SK-N-SH (cell line): ENCODE data around the gene FRRS1. TPM values are rescaled to one million over a fixed set of nuclear protein-coding genes. Genes with fewer than 3 reads are reported as not detected.

ENCODE experiments used
- CTCF ChIA-PET: fragments of 300-600, 350-600 bp; formaldehyde crosslinking; extraction: SDS; loops from one replicate; lab custom pipeline; 2021; lab: Yijun Ruan, JAX
- POLR2A ChIA-PET: fragments of 350-600 bp; sonication (Branson Sonifier 250); formaldehyde crosslinking; extraction: SDS; loops from one replicate; lab custom pipeline; 2020; ENCODE audit warnings: antibody characterized with exemption, inconsistent platforms; lab: Yijun Ruan, JAX
- DNase-seq: peaks from one replicate; pipeline ENCODE4 v3.0.0; 2012
- H2AFZ ChIP-seq: fragments of 200-600 bp; sonication (generic); 2 replicates; pipeline ENCODE4 v1.8.1; 2016; ENCODE audit warnings: antibody characterized with exemption, mild to moderate bottlenecking, low read depth
- H3F3A ChIP-seq: fragments of 200-600 bp; sonication (generic); replicated peaks from 2 replicates; pipeline ENCODE3; 2016; ENCODE audit warnings: antibody characterized with exemption, mild to moderate bottlenecking; ENCODE audit not compliant: insufficient read depth
- H3K27ac ChIP-seq, 2 experiments: fragments of 200-500 bp in 1 of 2; fragments of 200-600 bp in 1 of 2; sonication (Bioruptor generic) in 1 of 2; sonication (generic), shearing (Covaris generic) in 1 of 2; 2 replicates each; pipeline versions ENCODE4 v1.5.1 to v1.6.1; 2014 to 2016; ENCODE audit warnings: low read depth in 2 of 2, inconsistent platforms in 1 of 2, low read length in 1 of 2, mild to moderate bottlenecking in 1 of 2, mixed read lengths in 1 of 2
- H3K27me3 ChIP-seq: fragments of 200-600 bp; sonication (generic), shearing (Covaris generic); 2 replicates; pipeline ENCODE4 v1.6.1; 2016; ENCODE audit warnings: mixed run types; ENCODE audit not compliant: insufficient read depth
- H3K36me3 ChIP-seq, 2 experiments: fragments of 200-500 bp in 1 of 2; fragments of 200-600 bp in 1 of 2; sonication (Bioruptor generic) in 1 of 2; sonication (generic) in 1 of 2; replicated peaks in 1 of 2; 2 replicates each; pipeline versions ENCODE3 to v1.5.1; 2014 to 2016; ENCODE audit warnings: low read length in 1 of 2, mild to moderate bottlenecking in 1 of 2; ENCODE audit not compliant: insufficient read depth in 2 of 2, control insufficient read depth in 1 of 2
- H3K4me1 ChIP-seq, 2 experiments: fragments of 200-500 bp in 1 of 2; fragments of 200-600 bp in 1 of 2; sonication (Bioruptor generic) in 1 of 2; sonication (generic), shearing (Covaris generic) in 1 of 2; 2 replicates each; pipeline versions ENCODE4 v1.5.1 to v1.6.1; 2014 to 2016; ENCODE audit warnings: low read depth in 1 of 2, low read length in 1 of 2, mixed run types in 1 of 2; ENCODE audit not compliant: insufficient read depth in 2 of 2, control insufficient read depth in 1 of 2
- H3K4me2 ChIP-seq: fragments of 200-600 bp; sonication (generic), shearing (Covaris generic); 2 replicates; pipeline ENCODE4 v1.6.1; 2017; ENCODE audit warnings: mixed run types
- H3K4me3 ChIP-seq, 2 experiments: fragments of 200-500 bp in 1 of 2; fragments of 200-600 bp in 1 of 2; sonication (Bioruptor generic) in 1 of 2; sonication (generic), shearing (Covaris generic) in 1 of 2; 2 replicates each; pipeline versions ENCODE4 v1.5.1 to v1.8.1; 2014 to 2016; ENCODE audit warnings: low read depth in 2 of 2, inconsistent platforms in 1 of 2, low read length in 1 of 2, mild to moderate bottlenecking in 1 of 2, mixed read lengths in 1 of 2, moderate library complexity in 1 of 2
- H3K79me2 ChIP-seq: fragments of 200-600 bp; sonication (generic); 2 replicates; pipeline ENCODE4 v1.8.1; 2017; ENCODE audit warnings: mild to moderate bottlenecking; ENCODE audit not compliant: insufficient read depth
- H3K9ac ChIP-seq: fragments of 200-600 bp; sonication (generic); 2 replicates; pipeline ENCODE4 v1.6.1; 2017; ENCODE audit warnings: mixed run types
- H3K9me2 ChIP-seq: fragments of 200-600 bp; sonication (generic); 2 replicates; pipeline ENCODE4 v1.6.1; 2017; ENCODE audit warnings: mixed run types
- H3K9me3 ChIP-seq: fragments of 200-600 bp; sonication (generic); 2 replicates; pipeline ENCODE4 v1.6.1; 2017; ENCODE audit warnings: mixed run types, mild to moderate bottlenecking, moderate library complexity
- H4K20me1 ChIP-seq: fragments of 200-600 bp; sonication (generic); 2 replicates; pipeline ENCODE4 v1.6.1; 2017; ENCODE audit warnings: mild to moderate bottlenecking, mixed run types; ENCODE audit not compliant: insufficient read depth
- EZH2phosphoT487 ChIP-seq: fragments of 200-600 bp; sonication (generic); IDR thresholded peaks from 2 replicates; pipeline ENCODE4 v1.6.1; 2017; ENCODE audit warnings: low read depth, mixed run types, mild to moderate bottlenecking, antibody characterized with exemption, moderate library complexity, borderline replicate concordance
- FOXJ3 ChIP-seq: sonication (generic); formaldehyde crosslinking; IDR thresholded peaks from 2 replicates; pipeline ENCODE4 v1.5.1; 2020; ENCODE audit warnings: mild to moderate bottlenecking, missing genetic modification reagents
- GABPA ChIP-seq: IDR thresholded peaks from 2 replicates; pipeline ENCODE4 v1.4.0; 2012; ENCODE audit warnings: low read depth, mild to moderate bottlenecking
- GATA2 ChIP-seq: sonication (generic); formaldehyde crosslinking; IDR thresholded peaks from 2 replicates; pipeline ENCODE4 v1.5.0; 2020; ENCODE audit warnings: mild to moderate bottlenecking, missing genetic modification reagents
- MXI1 ChIP-seq: IDR thresholded peaks from 2 replicates; pipeline ENCODE4 v1.6.1; 2012; ENCODE audit warnings: mild to moderate bottlenecking, low read depth, low read length, improper control_type of control experiment
- NFIC ChIP-seq: IDR thresholded peaks from 2 replicates; pipeline ENCODE4 v1.4.0; 2012; ENCODE audit warnings: borderline replicate concordance
- RFX5 ChIP-seq: IDR thresholded peaks from 2 replicates; pipeline ENCODE4 v1.6.1; 2012; ENCODE audit warnings: mild to moderate bottlenecking, improper control_type of control experiment, low read length
- WGBS: methylation state at CpG from one replicate; pipeline ENCODE4 v1.1.6; 2017; ENCODE audit warnings: low lambda C conversion rate; 5-methylcytosine and 5-hydroxymethylcytosine counted together
- polyA plus RNA-seq, 3 experiments: library from polyadenylated mRNA; depleted of rRNA; stranded (reverse); fragments of >200 nt; gene quantifications; 2 replicates each; pipeline ENCODE4 v1.2.3, GENCODE V29; 2012
- TF ChIP-seq, protein P1 (sequence below): IDR thresholded peaks from 2 replicates; pipeline ENCODE4 v1.6.1; 2012; ENCODE audit warnings: mild to moderate bottlenecking, low read depth, low read length, moderate library complexity
- TF ChIP-seq, protein P2 (sequence below): IDR thresholded peaks from 2 replicates; pipeline ENCODE4; 2012
- TF ChIP-seq, protein P3 (sequence below): IDR thresholded peaks from 2 replicates; pipeline ENCODE4 v1.4.0; 2012; ENCODE audit warnings: low read depth, borderline replicate concordance

Gene FRRS1
- polyA plus RNA-seq, 1 of the 3 experiments (the other 2 are of a cell fraction): 1.9 TPM

DNA sequence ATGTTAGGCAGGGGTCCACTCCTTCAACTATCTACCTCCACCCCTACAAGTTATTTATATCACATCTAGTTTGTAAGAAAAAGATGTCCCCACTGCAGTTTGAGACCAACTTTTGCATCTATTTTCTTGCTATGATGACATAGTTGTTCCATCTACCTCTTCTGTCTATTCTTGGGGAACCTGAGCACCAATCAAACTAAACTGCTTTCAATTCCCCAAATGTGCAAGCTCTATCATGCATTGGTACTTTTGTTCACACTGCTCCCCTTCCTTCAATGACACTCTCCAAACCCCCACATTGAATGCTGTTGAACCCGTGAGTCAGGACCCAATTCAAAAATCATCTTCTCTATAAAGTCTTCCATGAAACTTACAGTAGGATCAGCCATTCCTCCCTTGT lies 16.0 kb upstream of the FRRS1 start (continued):
- TF ChIP-seq, protein P1, sequence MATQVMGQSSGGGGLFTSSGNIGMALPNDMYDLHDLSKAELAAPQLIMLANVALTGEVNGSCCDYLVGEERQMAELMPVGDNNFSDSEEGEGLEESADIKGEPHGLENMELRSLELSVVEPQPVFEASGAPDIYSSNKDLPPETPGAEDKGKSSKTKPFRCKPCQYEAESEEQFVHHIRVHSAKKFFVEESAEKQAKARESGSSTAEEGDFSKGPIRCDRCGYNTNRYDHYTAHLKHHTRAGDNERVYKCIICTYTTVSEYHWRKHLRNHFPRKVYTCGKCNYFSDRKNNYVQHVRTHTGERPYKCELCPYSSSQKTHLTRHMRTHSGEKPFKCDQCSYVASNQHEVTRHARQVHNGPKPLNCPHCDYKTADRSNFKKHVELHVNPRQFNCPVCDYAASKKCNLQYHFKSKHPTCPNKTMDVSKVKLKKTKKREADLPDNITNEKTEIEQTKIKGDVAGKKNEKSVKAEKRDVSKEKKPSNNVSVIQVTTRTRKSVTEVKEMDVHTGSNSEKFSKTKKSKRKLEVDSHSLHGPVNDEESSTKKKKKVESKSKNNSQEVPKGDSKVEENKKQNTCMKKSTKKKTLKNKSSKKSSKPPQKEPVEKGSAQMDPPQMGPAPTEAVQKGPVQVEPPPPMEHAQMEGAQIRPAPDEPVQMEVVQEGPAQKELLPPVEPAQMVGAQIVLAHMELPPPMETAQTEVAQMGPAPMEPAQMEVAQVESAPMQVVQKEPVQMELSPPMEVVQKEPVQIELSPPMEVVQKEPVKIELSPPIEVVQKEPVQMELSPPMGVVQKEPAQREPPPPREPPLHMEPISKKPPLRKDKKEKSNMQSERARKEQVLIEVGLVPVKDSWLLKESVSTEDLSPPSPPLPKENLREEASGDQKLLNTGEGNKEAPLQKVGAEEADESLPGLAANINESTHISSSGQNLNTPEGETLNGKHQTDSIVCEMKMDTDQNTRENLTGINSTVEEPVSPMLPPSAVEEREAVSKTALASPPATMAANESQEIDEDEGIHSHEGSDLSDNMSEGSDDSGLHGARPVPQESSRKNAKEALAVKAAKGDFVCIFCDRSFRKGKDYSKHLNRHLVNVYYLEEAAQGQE: no peak
- no peak for TF ChIP-seq RFX5

DNA sequence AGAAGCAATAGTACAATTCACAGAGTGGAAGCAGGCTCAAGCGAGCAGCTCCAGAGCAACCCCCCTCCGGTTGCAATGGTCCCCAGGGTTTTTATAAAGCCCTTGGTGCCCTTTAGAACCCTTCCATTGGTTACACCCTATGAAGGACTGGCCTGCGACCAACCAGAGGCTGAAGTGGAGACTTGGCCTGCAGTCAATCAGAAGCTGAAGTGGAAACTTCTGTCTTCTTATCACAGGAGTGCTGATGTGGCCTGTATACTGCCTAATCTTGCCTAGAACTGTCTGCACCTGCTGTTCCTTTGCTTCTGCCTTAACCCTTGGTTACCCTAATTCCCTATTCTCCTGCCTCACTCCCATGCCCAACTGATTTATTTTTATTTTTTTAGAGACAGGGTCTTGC lies 15.4 kb upstream of the FRRS1 start:
- no peak overlapping the region for H3K4me3 ChIP-seq
- no peaks in the 10 kb centered on the region for H4K20me1 ChIP-seq
- ChIA-PET CTCF (no interaction called here), POLR2A (no interaction called here)
- H2AFZ ChIP-seq: no peak overlapping the region
- no peaks in the 10 kb centered on the region for H3K79me2 ChIP-seq
- H3K27ac ChIP-seq: no peak overlapping the region
- H3K4me2 ChIP-seq: no peak overlapping the region
- no peaks in the 10 kb centered on the region for H3K9me3 ChIP-seq
- no peak for TF ChIP-seq FOXJ3 (CRISPR knock-in tag)
- TF ChIP-seq, protein P2, sequence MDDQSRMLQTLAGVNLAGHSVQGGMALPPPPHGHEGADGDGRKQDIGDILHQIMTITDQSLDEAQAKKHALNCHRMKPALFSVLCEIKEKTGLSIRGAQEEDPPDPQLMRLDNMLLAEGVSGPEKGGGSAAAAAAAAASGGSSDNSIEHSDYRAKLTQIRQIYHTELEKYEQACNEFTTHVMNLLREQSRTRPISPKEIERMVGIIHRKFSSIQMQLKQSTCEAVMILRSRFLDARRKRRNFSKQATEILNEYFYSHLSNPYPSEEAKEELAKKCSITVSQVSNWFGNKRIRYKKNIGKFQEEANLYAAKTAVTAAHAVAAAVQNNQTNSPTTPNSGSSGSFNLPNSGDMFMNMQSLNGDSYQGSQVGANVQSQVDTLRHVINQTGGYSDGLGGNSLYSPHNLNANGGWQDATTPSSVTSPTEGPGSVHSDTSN: no peak
- no peak for TF ChIP-seq MXI1
- TF ChIP-seq EZH2phosphoT487: no peak
- TF ChIP-seq GATA2 (CRISPR knock-in tag): no peak
- TF ChIP-seq GABPA: no peak
- TF ChIP-seq, protein P3, sequence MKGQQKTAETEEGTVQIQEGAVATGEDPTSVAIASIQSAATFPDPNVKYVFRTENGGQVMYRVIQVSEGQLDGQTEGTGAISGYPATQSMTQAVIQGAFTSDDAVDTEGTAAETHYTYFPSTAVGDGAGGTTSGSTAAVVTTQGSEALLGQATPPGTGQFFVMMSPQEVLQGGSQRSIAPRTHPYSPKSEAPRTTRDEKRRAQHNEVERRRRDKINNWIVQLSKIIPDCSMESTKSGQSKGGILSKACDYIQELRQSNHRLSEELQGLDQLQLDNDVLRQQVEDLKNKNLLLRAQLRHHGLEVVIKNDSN: no peak
- no peaks in the 10 kb centered on the region for H3F3A ChIP-seq
- WGBS: 78% methylated on average over 2 of the region's 3 CpGs
- H3K27me3 ChIP-seq: no peaks in the 10 kb centered on the region
- H3K9ac ChIP-seq: no peak overlapping the region
- no peaks in the 10 kb centered on the region for H3K9me2 ChIP-seq
- no peak for DNase-seq
- H3K36me3 ChIP-seq: no peaks in the 10 kb centered on the region
- H3K4me1 ChIP-seq: no peaks in the 10 kb centered on the region

DNA sequence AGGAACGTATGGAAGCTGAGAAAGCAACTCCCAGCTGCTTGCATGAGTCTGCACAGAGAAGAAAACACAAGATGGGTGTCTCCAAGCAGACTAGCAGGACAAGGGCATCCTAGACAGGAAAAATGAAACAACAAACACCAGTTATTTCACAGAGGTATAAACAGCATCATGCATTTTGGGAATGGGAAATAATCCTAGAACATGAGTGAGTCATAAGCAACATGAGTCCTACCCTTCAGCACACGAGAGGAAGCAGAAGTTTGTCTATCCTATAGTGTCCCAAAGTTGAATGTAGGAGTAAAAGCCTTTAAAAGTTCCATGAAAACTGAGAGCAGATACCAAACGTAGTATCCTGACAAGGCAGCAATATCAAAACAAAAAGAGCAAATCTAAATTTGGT lies 11.3 kb upstream of the FRRS1 start:
- no peak for DNase-seq
- POLR2A ChIA-PET: no interaction called here
- no peak for TF ChIP-seq NFIC
- TF ChIP-seq, protein P2: no peak

More for the DNA sequence above, 11.3 kb upstream of the FRRS1 start:
- Histone ChIP-seq H2AFZ (no peak overlapping the region), H3K4me2 (no peak overlapping the region), H3K27ac (no peak overlapping the region), H3K4me1 (no peaks in the 10 kb centered on the region), H3K9ac (no peak overlapping the region), H3K9me2 (no peaks in the 10 kb centered on the region), H4K20me1 (no peaks in the 10 kb centered on the region), H3K36me3 (no peaks in the 10 kb centered on the region), H3K27me3 (no peaks in the 10 kb centered on the region), H3K4me3 (no peak overlapping the region), H3K79me2 (no peaks in the 10 kb centered on the region), H3K9me3 (no peaks in the 10 kb centered on the region), H3F3A (no peaks in the 10 kb centered on the region)
- 50% methylated on average over 3 of the region's 3 CpGs for WGBS
- CTCF ChIA-PET: no interaction called here
